GOT3 (cell line): ENCODE measurements around the gene SLC22A23.

ENCODE experiments used
- DNase-seq: peaks from one replicate; lab custom pipeline; 2025; ENCODE audit warnings: mixed read lengths; lab: John Stamatoyannopoulos, UW

The SLC22A23 gene

GRCh38 chr6:3351829-3352524 lies 104.9 kb downstream of the SLC22A23 start:
- no peak for DNase-seq

GRCh38 chr6:3351105-3351676 lies 105.7 kb downstream of the SLC22A23 start:
- no peak for DNase-seq

- no peak for DNase-seq
Measured at GRCh38 chr6:3350252-3350796, 106.5 kb downstream of the SLC22A23 start.

GRCh38 chr6:3349388-3350251 lies 107.2 kb downstream of the SLC22A23 start:
- DNase-seq: no peak

- DNase-seq: no peak
Measured at GRCh38 chr6:3348821-3349220, 108.0 kb downstream of the SLC22A23 start.

GRCh38 chr6:3347826-3348225 lies 109.0 kb downstream of the SLC22A23 start:
- DNase-seq: no peak

GRCh38 chr6:3347247-3347646 lies 109.6 kb downstream of the SLC22A23 start:
- no peak for DNase-seq

GRCh38 chr6:3346476-3346875 lies 110.4 kb downstream of the SLC22A23 start:
- DNase-seq: no peak

- DNase-seq: no peak
Measured at GRCh38 chr6:3345836-3346235, 111.0 kb downstream of the SLC22A23 start.

GRCh38 chr6:3343089-3343883 lies 113.6 kb downstream of the SLC22A23 start:
- DNase-seq: no peak

GRCh38 chr6:3341467-3341866 lies 115.4 kb downstream of the SLC22A23 start:
- no peak for DNase-seq

- DNase-seq: no peak
Measured at GRCh38 chr6:3340894-3341293, 116.0 kb downstream of the SLC22A23 start.

GRCh38 chr6:3340358-3340802 lies 116.5 kb downstream of the SLC22A23 start:
- no peak for DNase-seq

- no peak for DNase-seq
Measured at GRCh38 chr6:3339811-3340210, 117.0 kb downstream of the SLC22A23 start.

GRCh38 chr6:3337521-3338350 lies 119.1 kb downstream of the SLC22A23 start:
- no peak for DNase-seq

- DNase-seq: no peak
Measured at GRCh38 chr6:3336859-3337515, 119.9 kb downstream of the SLC22A23 start.

GRCh38 chr6:3336066-3336786 lies 120.6 kb downstream of the SLC22A23 start:
- DNase-seq: no peak

GRCh38 chr6:3335169-3335568 lies 121.7 kb downstream of the SLC22A23 start:
- no peak for DNase-seq

GRCh38 chr6:3334555-3334954 lies 122.3 kb downstream of the SLC22A23 start:
- DNase-seq: no peak

- no peak for DNase-seq
Measured at GRCh38 chr6:3333263-3333662, 123.6 kb downstream of the SLC22A23 start.
